ENCODE results near the gene RHOXF1. TPM values are rescaled to one million over a fixed set of nuclear protein-coding genes. Genes with fewer than 3 reads are reported as not detected.

The RHOXF1 gene
- total RNA-seq, 2 experiments from 2014 or later, result 0.45 TPM; not detected in 1

Other genes with a start within 250 kb of the RHOXF1 start
- 10 to 100 TPM; 32.5 to 33.5 TPM for gene RNF113A, start 244.2 kb downstream of the RHOXF1 start, total RNA-seq
- gene NDUFA1, start 244.1 kb downstream of the RHOXF1 start, total RNA-seq, result 10 to 100 TPM; 45.4 to 46.2 TPM
- gene AKAP14, start 220.0 kb downstream of the RHOXF1 start, total RNA-seq, result not detected
- 10 to 100 TPM; 14.5 to 15.6 TPM for gene NKAP, start 172.2 kb downstream of the RHOXF1 start, total RNA-seq
- gene RHOXF2B, start 38.2 kb downstream of the RHOXF1 start, total RNA-seq, result not detected
- not detected for gene RHOXF2, start 42.7 kb upstream of the RHOXF1 start, total RNA-seq
- gene ZBTB33, start 134.9 kb upstream of the RHOXF1 start, total RNA-seq, result 10 to 100 TPM; 31.6 to 32.7 TPM
- not detected for gene TMEM255A, start 195.5 kb upstream of the RHOXF1 start, total RNA-seq
- gene ATP1B4, start 246.2 kb upstream of the RHOXF1 start, total RNA-seq, result not detected